Measurements from ENCODE around the gene ZIC4.

ZIC4 gene

GRCh38 chr3:147426931-147427330 is 20.6 kb upstream of the ZIC4 start:
- H3K27ac ChIP-seq (ENCODE audit: insufficient read depth in 1 of 2, low read depth in 1 of 2, low read length in 2 of 2, poor library complexity in 1 of 2, severe bottlenecking in 2 of 2), result no peak overlapping the region
- H3K27me3 ChIP-seq (replicated peaks in 2 of 5; ENCODE audit: control insufficient read depth in 4 of 5, insufficient read depth in 5 of 5, low read length in 4 of 5), result peaks cover 26 to 61% (median 29%) of the 10 kb centered on the region in 5 experiments
- H3K9me3 ChIP-seq (ENCODE audit: control extremely low read depth in 1 of 5, control insufficient read depth in 4 of 5, insufficient read depth in 2 of 5, low read depth in 1 of 5, low read length in 4 of 5), result peaks cover 0 to 4% (median 1%) of the 10 kb centered on the region in 5 experiments
- no peaks in the 10 kb centered on the region for H3K36me3 ChIP-seq (ENCODE audit: control insufficient read depth in 4 of 4, insufficient read depth in 4 of 4, low read length in 3 of 4)
- H3K4me3 ChIP-seq (ENCODE audit: control insufficient read depth in 1 of 7, extremely low read depth in 1 of 7, insufficient read depth in 4 of 7, low read depth in 2 of 7, low read length in 6 of 7), result no peak overlapping the region
- no peaks in the 10 kb centered on the region for H3K4me1 ChIP-seq (ENCODE audit: control extremely low read depth in 1 of 4, control insufficient read depth in 4 of 4, insufficient read depth in 4 of 4, low read length in 3 of 4)
- ChIA-PET POLR2A (no interaction called here), CTCF (no interaction called here)
- no peak for DNase-seq
- no CpG with 5 or more reads among the region's 2 CpGs for WGBS (ENCODE audit: insufficient coverage)

GRCh38 chr3:147425388-147425850 is 19.1 kb upstream of the ZIC4 start:
- Histone ChIP-seq H3K9me3 (ENCODE audit: control extremely low read depth in 1 of 5, control insufficient read depth in 4 of 5, insufficient read depth in 2 of 5, low read depth in 1 of 5, low read length in 4 of 5) (peaks cover 0 to 18% (median 3%) of the 10 kb centered on the region in 5 experiments), H3K36me3 (ENCODE audit: control insufficient read depth in 4 of 4, insufficient read depth in 4 of 4, low read length in 3 of 4) (no peaks in the 10 kb centered on the region), H3K27me3 (replicated peaks in 2 of 5; ENCODE audit: control insufficient read depth in 4 of 5, insufficient read depth in 5 of 5, low read length in 4 of 5) (peaks cover 29 to 71% (median 40%) of the 10 kb centered on the region in 5 experiments), H3K27ac (ENCODE audit: insufficient read depth in 1 of 2, low read depth in 1 of 2, low read length in 2 of 2, poor library complexity in 1 of 2, severe bottlenecking in 2 of 2) (no peak overlapping the region), H3K4me3 (ENCODE audit: control insufficient read depth in 1 of 7, extremely low read depth in 1 of 7, insufficient read depth in 4 of 7, low read depth in 2 of 7, low read length in 6 of 7) (no peak overlapping the region), H3K4me1 (ENCODE audit: control extremely low read depth in 1 of 4, control insufficient read depth in 4 of 4, insufficient read depth in 4 of 4, low read length in 3 of 4) (peaks cover 0 to 4% (median 0%) of the 10 kb centered on the region in 4 experiments)
- ChIA-PET CTCF (no interaction called here), POLR2A (no interaction called here)
- no CpG with 5 or more reads among the region's 1 CpG for WGBS (ENCODE audit: insufficient coverage)
- DNase-seq, result no peak

DNA sequence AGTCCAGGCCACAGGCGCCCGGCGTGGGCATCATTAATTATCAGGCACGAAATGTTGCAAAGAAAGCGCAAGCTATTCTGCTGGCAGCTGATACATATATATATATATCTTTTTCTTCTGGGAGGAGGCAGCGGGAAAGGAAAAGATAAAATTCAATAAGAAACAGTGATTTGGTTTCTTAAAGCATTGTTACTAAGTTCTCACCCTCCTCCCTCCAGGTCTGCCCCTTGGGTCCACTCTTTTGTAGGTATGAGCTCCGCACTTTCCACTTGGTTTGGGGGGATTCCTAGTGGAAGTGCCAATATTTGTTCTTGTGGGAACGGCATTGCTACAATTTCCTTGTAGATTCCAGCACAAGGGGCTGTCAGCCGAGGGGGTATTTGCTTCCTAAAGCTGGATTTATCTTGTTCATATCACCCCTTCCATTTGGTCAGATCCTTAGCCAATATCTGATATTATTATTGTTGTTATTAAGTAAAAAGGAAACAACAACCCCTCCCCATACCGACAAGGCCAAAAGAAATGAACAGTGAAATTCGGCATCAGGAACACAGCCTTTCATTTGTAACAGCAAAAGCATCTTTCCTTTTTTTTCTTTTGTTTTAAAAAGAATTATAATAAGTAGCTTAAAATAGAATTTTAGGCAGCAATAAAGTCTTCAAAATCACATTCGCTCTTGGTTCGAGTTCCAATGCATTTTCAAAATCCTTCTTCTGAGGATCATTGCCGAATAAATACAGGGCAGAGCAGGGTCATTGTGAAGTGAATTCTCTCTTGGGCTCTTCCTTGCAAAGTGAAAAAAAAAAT is 18.4 kb upstream of the ZIC4 start:
- Histone ChIP-seq H3K9me3 (ENCODE audit: control extremely low read depth in 1 of 5, control insufficient read depth in 4 of 5, insufficient read depth in 2 of 5, low read depth in 1 of 5, low read length in 4 of 5) (peaks cover 1 to 24% (median 6%) of the 10 kb centered on the region in 5 experiments), H3K4me3 (ENCODE audit: control insufficient read depth in 1 of 7, extremely low read depth in 1 of 7, insufficient read depth in 4 of 7, low read depth in 2 of 7, low read length in 6 of 7) (no peak overlapping the region), H3K27me3 (replicated peaks in 2 of 5; ENCODE audit: control insufficient read depth in 4 of 5, insufficient read depth in 5 of 5, low read length in 4 of 5) (peaks cover 35 to 73% (median 46%) of the 10 kb centered on the region in 5 experiments), H3K27ac (ENCODE audit: insufficient read depth in 1 of 2, low read depth in 1 of 2, low read length in 2 of 2, poor library complexity in 1 of 2, severe bottlenecking in 2 of 2) (no peak overlapping the region), H3K36me3 (ENCODE audit: control insufficient read depth in 4 of 4, insufficient read depth in 4 of 4, low read length in 3 of 4) (no peaks in the 10 kb centered on the region), H3K4me1 (ENCODE audit: control extremely low read depth in 1 of 4, control insufficient read depth in 4 of 4, insufficient read depth in 4 of 4, low read length in 3 of 4) (peaks cover 0 to 4% (median 0%) of the 10 kb centered on the region in 4 experiments)
- WGBS (ENCODE audit: insufficient coverage), result 10% methylated on average over 3 of the region's 14 CpGs
- ChIA-PET CTCF (interaction anchor here (1.7 kb wide), 1 partner anchor 33 kb away, joined by 3 read pairs; no protein-coding TSS in a partner anchor), POLR2A (no interaction called here)
- no peak for DNase-seq

GRCh38 chr3:147423798-147424580 is 17.6 kb upstream of the ZIC4 start:
- H3K4me1 ChIP-seq (ENCODE audit: control extremely low read depth in 1 of 4, control insufficient read depth in 4 of 4, insufficient read depth in 4 of 4, low read length in 3 of 4), result peaks cover 0 to 9% (median 3%) of the 10 kb centered on the region in 4 experiments
- H3K9me3 ChIP-seq (ENCODE audit: control extremely low read depth in 1 of 5, control insufficient read depth in 4 of 5, insufficient read depth in 2 of 5, low read depth in 1 of 5, low read length in 4 of 5), result peaks cover 1 to 32% (median 8%) of the 10 kb centered on the region in 5 experiments
- H3K4me3 ChIP-seq (ENCODE audit: control insufficient read depth in 1 of 7, extremely low read depth in 1 of 7, insufficient read depth in 4 of 7, low read depth in 2 of 7, low read length in 6 of 7), result no peak overlapping the region
- ChIA-PET POLR2A (no interaction called here), CTCF (interaction anchor here (1.7 kb wide), 1 partner anchor 32 kb away, joined by 3 read pairs; no protein-coding TSS in a partner anchor)
- DNase-seq, result no peak
- 4% methylated on average over 19 of the region's 33 CpGs for WGBS (ENCODE audit: insufficient coverage)
- peaks cover 41 to 78% (median 54%) of the 10 kb centered on the region in 5 experiments for H3K27me3 ChIP-seq (replicated peaks in 2 of 5; ENCODE audit: control insufficient read depth in 4 of 5, insufficient read depth in 5 of 5, low read length in 4 of 5)
- H3K27ac ChIP-seq (ENCODE audit: insufficient read depth in 1 of 2, low read depth in 1 of 2, low read length in 2 of 2, poor library complexity in 1 of 2, severe bottlenecking in 2 of 2), result no peak overlapping the region
- H3K36me3 ChIP-seq (ENCODE audit: control insufficient read depth in 4 of 4, insufficient read depth in 4 of 4, low read length in 3 of 4), result no peaks in the 10 kb centered on the region

DNA sequence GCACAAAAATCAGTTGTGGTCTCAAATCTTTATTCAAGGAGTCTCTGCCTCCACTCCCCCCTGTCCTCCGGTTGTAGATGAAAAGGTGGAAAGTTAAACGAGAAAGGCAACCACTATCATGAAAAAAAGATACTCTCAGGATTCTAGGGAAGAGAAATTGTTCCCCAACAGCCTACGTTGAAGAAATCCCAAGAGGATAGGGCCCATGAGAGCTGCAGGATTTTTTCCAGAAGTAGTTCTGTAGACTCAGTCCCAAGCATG is 17.1 kb upstream of the ZIC4 start:
- no peak overlapping the region for H3K27ac ChIP-seq (ENCODE audit: insufficient read depth in 1 of 2, low read depth in 1 of 2, low read length in 2 of 2, poor library complexity in 1 of 2, severe bottlenecking in 2 of 2)
- no peak overlapping the region for H3K4me3 ChIP-seq (ENCODE audit: control insufficient read depth in 1 of 7, extremely low read depth in 1 of 7, insufficient read depth in 4 of 7, low read depth in 2 of 7, low read length in 6 of 7)
- H3K36me3 ChIP-seq (ENCODE audit: control insufficient read depth in 4 of 4, insufficient read depth in 4 of 4, low read length in 3 of 4), result no peaks in the 10 kb centered on the region
- ChIA-PET POLR2A (no interaction called here), CTCF (interaction anchor here (1.7 kb wide), 1 partner anchor 32 kb away, joined by 3 read pairs; no protein-coding TSS in a partner anchor)
- H3K4me1 ChIP-seq (ENCODE audit: control extremely low read depth in 1 of 4, control insufficient read depth in 4 of 4, insufficient read depth in 4 of 4, low read length in 3 of 4), result peaks cover 0 to 10% (median 5%) of the 10 kb centered on the region in 4 experiments
- H3K27me3 ChIP-seq (replicated peaks in 2 of 5; ENCODE audit: control insufficient read depth in 4 of 5, insufficient read depth in 5 of 5, low read length in 4 of 5), result peaks cover 44 to 84% (median 56%) of the 10 kb centered on the region in 5 experiments
- WGBS (ENCODE audit: insufficient coverage), result 0% methylated on average over 3 of the region's 3 CpGs
- H3K9me3 ChIP-seq (ENCODE audit: control extremely low read depth in 1 of 5, control insufficient read depth in 4 of 5, insufficient read depth in 2 of 5, low read depth in 1 of 5, low read length in 4 of 5), result peaks cover 1 to 33% (median 10%) of the 10 kb centered on the region in 5 experiments
- no peak for DNase-seq

GRCh38 chr3:147422601-147423536 is 16.5 kb upstream of the ZIC4 start:
- 5% methylated on average over 26 of the region's 36 CpGs for WGBS (ENCODE audit: insufficient coverage)
- Histone ChIP-seq H3K4me1 (ENCODE audit: control extremely low read depth in 1 of 4, control insufficient read depth in 4 of 4, insufficient read depth in 4 of 4, low read length in 3 of 4) (peaks cover 0 to 10% (median 5%) of the 10 kb centered on the region in 4 experiments), H3K9me3 (ENCODE audit: control extremely low read depth in 1 of 5, control insufficient read depth in 4 of 5, insufficient read depth in 2 of 5, low read depth in 1 of 5, low read length in 4 of 5) (peaks cover 1 to 36% (median 10%) of the 10 kb centered on the region in 5 experiments), H3K27ac (ENCODE audit: insufficient read depth in 1 of 2, low read depth in 1 of 2, low read length in 2 of 2, poor library complexity in 1 of 2, severe bottlenecking in 2 of 2) (no peak overlapping the region), H3K36me3 (ENCODE audit: control insufficient read depth in 4 of 4, insufficient read depth in 4 of 4, low read length in 3 of 4) (no peaks in the 10 kb centered on the region), H3K4me3 (ENCODE audit: control insufficient read depth in 1 of 7, extremely low read depth in 1 of 7, insufficient read depth in 4 of 7, low read depth in 2 of 7, low read length in 6 of 7) (no peak overlapping the region), H3K27me3 (replicated peaks in 2 of 5; ENCODE audit: control insufficient read depth in 4 of 5, insufficient read depth in 5 of 5, low read length in 4 of 5) (peaks cover 46 to 85% (median 58%) of the 10 kb centered on the region in 5 experiments)
- ChIA-PET POLR2A (no interaction called here), CTCF (interaction anchor here (1.4 to 1.7 kb wide), 2 partner anchors 22 to 31 kb away, joined by 3 read pairs; no protein-coding TSS in a partner anchor)
- no peak for DNase-seq

Measured in common myeloid progenitor, CD34-positive (primary cell).